B cell (primary cell): ENCODE data around the gene C5. TPM values are rescaled to one million over a fixed set of nuclear protein-coding genes. Genes with fewer than 3 reads are reported as not detected.

Source experiments
- ATAC-seq: fragments of 200-7000 bp; cut with Tn5 transposase; one replicate; pipeline ENCODE4 v1.10.0; 2021; ENCODE audit warnings: low read depth, mild to moderate bottlenecking, moderate number of reproducible peaks, moderate library complexity
- CTCF ChIA-PET: fragments of 350-600 bp; sonication (Branson Sonifier 250); formaldehyde crosslinking; loops from one replicate; lab custom pipeline; 2021; ENCODE audit warnings: antibody characterized with exemption, inconsistent platforms; lab: Charles Lee
- POLR2A ChIA-PET: fragments of 350-600 bp; sonication (Branson Sonifier 250); formaldehyde crosslinking; loops from one replicate; lab custom pipeline; 2021; ENCODE audit warnings: antibody characterized with exemption; lab: Charles Lee
- DNase-seq: peaks from one replicate; pipeline ENCODE4 v3.0.0; 2013
- H2AFZ ChIP-seq: 2 replicates; pipeline ENCODE4 v1.6.1; 2012; ENCODE audit warnings: mild to moderate bottlenecking, low read depth, low read length; ENCODE audit not compliant: insufficient read depth, poor library complexity, severe bottlenecking
- H3K27ac ChIP-seq, 2 donors: 1 replicate in 1 of 2; 2 replicates in 1 of 2; pipeline ENCODE4 v1.5.1; 2012 to 2013; ENCODE audit warnings: low read length in 2 of 2, mild to moderate bottlenecking in 2 of 2, moderate library complexity in 1 of 2
- H3K27me3 ChIP-seq, 4 experiments: fragments of 200-600 bp in 1 of 4; sonication (generic) in 1 of 4; replicated peaks in 1 of 4; 1 replicate in 2 of 4; 2 replicates in 2 of 4; pipeline versions ENCODE4 v1.6.1 to v1.7.0; 2013 to 2016; ENCODE audit warnings: low read length in 3 of 4, mild to moderate bottlenecking in 2 of 4, mixed read lengths in 1 of 4, moderate library complexity in 1 of 4; ENCODE audit not compliant: insufficient read depth in 4 of 4, control insufficient read depth in 3 of 4; ENCODE audit errors: control extremely low read depth in 1 of 4
- H3K36me3 ChIP-seq, 2 experiments: replicated peaks in 1 of 2; 1 replicate in 1 of 2; 2 replicates in 1 of 2; pipeline versions ENCODE4 v1.6.1 to v1.7.1; 2013; ENCODE audit warnings: low read length in 1 of 2; ENCODE audit not compliant: insufficient read depth in 2 of 2, control insufficient read depth in 1 of 2; ENCODE audit errors: control extremely low read depth in 1 of 2, extremely low read depth in 1 of 2
- H3K4me1 ChIP-seq, 2 donors: fragments of 200-600 bp in 1 of 2; sonication (generic) in 1 of 2; 1 replicate in 1 of 2; 2 replicates in 1 of 2; pipeline versions ENCODE4 v1.5.1 to v1.6.1; 2013 to 2017; ENCODE audit warnings: low read length in 2 of 2; ENCODE audit not compliant: control insufficient read depth in 2 of 2, insufficient read depth in 2 of 2
- H3K4me2 ChIP-seq: replicated peaks from 2 replicates; pipeline ENCODE3; 2012; ENCODE audit warnings: mild to moderate bottlenecking, low read depth, low read length; ENCODE audit not compliant: poor library complexity, severe bottlenecking
- H3K4me3 ChIP-seq, 5 experiments: fragments of 200-600 bp in 1 of 5; sonication (generic) in 1 of 5; 1 replicate in 3 of 5; 2 replicates in 2 of 5; pipeline versions ENCODE4 v1.5.1 to v1.7.0; 2011 to 2016; ENCODE audit warnings: low read length in 4 of 5, mild to moderate bottlenecking in 4 of 5, low read depth in 2 of 5, control low read depth in 1 of 5, moderate library complexity in 1 of 5; ENCODE audit not compliant: insufficient read depth in 1 of 5; ENCODE audit errors: control extremely low read depth in 1 of 5, extremely low read depth in 1 of 5
- H3K79me2 ChIP-seq: fragments of 200-600 bp; sonication (generic); one replicate; pipeline ENCODE4 v1.6.0; 2016; ENCODE audit warnings: low read length; ENCODE audit not compliant: control insufficient read depth, insufficient read depth
- H3K9ac ChIP-seq: fragments of 200-600 bp; sonication (generic); 2 replicates; pipeline ENCODE4 v1.6.1; 2017; ENCODE audit warnings: mild to moderate bottlenecking, low read length, moderate library complexity
- H3K9me3 ChIP-seq, 3 donors: one replicate each; pipeline versions ENCODE4 v1.6.1 to v1.7.1; 2013; ENCODE audit warnings: low read length in 2 of 3; ENCODE audit not compliant: control insufficient read depth in 2 of 3, insufficient read depth in 1 of 3; ENCODE audit errors: control extremely low read depth in 1 of 3
- H4K20me1 ChIP-seq: 2 replicates; pipeline ENCODE4 v1.6.0; 2012; ENCODE audit warnings: mild to moderate bottlenecking, low read length; ENCODE audit not compliant: insufficient read depth, control insufficient read depth, poor library complexity, severe bottlenecking
- H3K27ac Mint-ChIP-seq: one replicate; pipeline ENCODE4 v1.8.0; 2021; ENCODE audit warnings: mixed read lengths
- H3K27me3 Mint-ChIP-seq: one replicate; pipeline ENCODE4 v1.8.0; 2021; ENCODE audit warnings: mixed read lengths
- H3K4me1 Mint-ChIP-seq: one replicate; pipeline ENCODE4 v1.8.0; 2021; ENCODE audit warnings: mixed read lengths
- H3K4me3 Mint-ChIP-seq: one replicate; pipeline ENCODE4 v1.8.0; 2021; ENCODE audit warnings: mixed read lengths
- H3K9me3 Mint-ChIP-seq: one replicate; pipeline ENCODE4 v1.8.0; 2022; ENCODE audit warnings: mixed read lengths; ENCODE audit not compliant: insufficient read depth
- CTCF ChIP-seq: fragments of 200-600 bp; IDR thresholded peaks from one replicate; pipeline ENCODE4 v1.8.0; 2022; ENCODE audit warnings: antibody characterized with exemption, mild to moderate bottlenecking
- EZH2 ChIP-seq: IDR thresholded peaks from 2 replicates; pipeline ENCODE4 v1.6.1; 2012; ENCODE audit warnings: borderline replicate concordance, low read depth, mild to moderate bottlenecking, moderate library complexity, low read length; ENCODE audit not compliant: insufficient read depth, poor library complexity, severe bottlenecking
- WGBS: methylation state at CpG from one replicate; pipeline ENCODE4 v1.1.5; 2013; ENCODE audit warnings: missing lambda C conversion rate; ENCODE audit not compliant: insufficient coverage; 5-methylcytosine and 5-hydroxymethylcytosine counted together
- intact Hi-C: fragments of 100-400 bp; cut with micrococcal nuclease; formaldehyde crosslinking; loops from one replicate; pipeline ENCODE4 v1.10.0; 2022
- polyA plus RNA-seq: library from polyadenylated mRNA; depleted of rRNA; stranded (reverse); fragments of >200 nt; gene quantifications from 2 replicates; pipeline ENCODE4 v1.2.3, GENCODE V29; 2012
- total RNA-seq, 2 donors: library from RNA; stranded (reverse); fragments of 120-200 nt in 1 of 2; gene quantifications; 1 replicate in 1 of 2; 2 replicates in 1 of 2; pipeline versions ENCODE4 v1.2.3 to v1.2.4, GENCODE V29; 2013 to 2022

Gene C5
- total and polyA plus RNA-seq, 2 donors (not counting 1 experiment from before 2014, with no cell fraction given) = 2.7 to 10.4 TPM

DNA sequence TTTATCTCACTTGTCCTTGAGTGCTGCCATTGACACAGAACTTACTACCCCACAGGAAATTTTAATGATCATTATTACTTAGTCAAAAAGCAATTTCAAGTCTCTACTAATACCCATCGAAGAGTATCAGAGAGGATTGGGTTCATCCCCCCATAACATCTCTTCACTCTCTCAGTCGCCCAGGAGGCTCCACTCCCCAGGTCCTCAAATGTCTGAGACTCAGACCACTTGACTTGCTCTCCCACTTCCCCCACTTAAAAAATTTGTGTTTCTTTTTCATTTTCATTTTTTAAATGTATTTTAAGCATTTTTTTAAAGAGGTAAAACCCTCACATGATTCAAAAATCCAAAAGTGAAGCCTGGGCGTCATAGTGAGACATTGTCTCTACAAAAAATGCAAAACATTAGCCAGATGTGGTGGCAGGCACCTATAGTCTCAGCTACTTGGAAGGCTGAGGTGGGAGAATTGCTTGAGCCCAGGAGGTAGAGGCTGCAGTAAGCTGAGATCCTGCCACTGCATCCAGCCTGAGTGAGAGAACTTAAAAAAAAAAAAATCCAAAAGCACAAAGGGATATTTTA is 66.7 kb downstream of the C5 start:
- Histone ChIP-seq H2AFZ (no peak overlapping the region), H3K9ac (no peak overlapping the region), H3K36me3 (no peaks in the 10 kb centered on the region), H3K79me2 (no peaks in the 10 kb centered on the region), H3K4me2 (no peak overlapping the region), H3K9me3 (peaks cover 0 to 2% (median 0%) of the 10 kb centered on the region in 3 donors), H4K20me1 (no peaks in the 10 kb centered on the region), H3K27ac (no peak overlapping the region), H3K27me3 (no peaks in the 10 kb centered on the region), H3K4me3 (no peak overlapping the region), H3K4me1 (peaks cover 0 to 3% of the 10 kb centered on the region in 2 donors)
- ChIA-PET POLR2A (no interaction called here), CTCF (interaction anchor here (1.0 to 3.3 kb wide), 4 partner anchors 76 to 336 kb away, joined by 3 to 24 read pairs (median 4); no protein-coding TSS in a partner anchor)
- Mint-ChIP-seq H3K27ac (no peak overlapping the region), H3K4me1 (peaks cover 4% of the 10 kb centered on the region), H3K9me3 (no peaks in the 10 kb centered on the region), H3K4me3 (no peak overlapping the region), H3K27me3 (no peaks in the 10 kb centered on the region)
- intact Hi-C loops = loop anchor here (5.0 kb wide), 1 partner anchor 139 kb away; no protein-coding TSS in a partner anchor
- no peak for ATAC-seq
- no peak for DNase-seq
- TF ChIP-seq EZH2 (no peak), CTCF (no peak)
- WGBS = 86% methylated on average over 2 of the region's 3 CpGs

DNA sequence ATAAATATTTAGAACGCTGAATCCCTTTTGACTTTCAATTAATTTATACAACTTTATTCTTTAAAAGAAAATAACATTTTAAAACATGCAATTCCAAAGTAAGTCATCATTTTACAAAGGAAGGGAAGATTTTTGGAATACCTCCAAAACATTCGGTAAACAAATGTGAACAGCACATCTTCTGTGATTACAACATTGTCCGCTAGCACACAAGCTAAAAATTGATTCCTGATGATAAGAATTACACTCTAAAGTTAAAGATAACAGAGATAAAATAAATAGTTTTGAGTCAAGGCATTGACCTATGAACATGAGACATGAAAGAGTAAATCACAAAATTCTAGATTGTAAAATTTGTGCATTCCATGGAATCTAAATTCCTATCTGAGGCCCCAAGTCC is 67.2 kb downstream of the C5 start:
- Histone ChIP-seq H3K9ac (no peak overlapping the region), H3K27ac (no peak overlapping the region), H2AFZ (no peak overlapping the region), H3K4me3 (no peak overlapping the region), H3K4me2 (no peak overlapping the region), H3K27me3 (no peaks in the 10 kb centered on the region), H3K79me2 (no peaks in the 10 kb centered on the region), H3K36me3 (no peaks in the 10 kb centered on the region), H4K20me1 (no peaks in the 10 kb centered on the region), H3K4me1 (peaks cover 0 to 3% of the 10 kb centered on the region in 2 donors), H3K9me3 (peaks cover 0 to 2% (median 0%) of the 10 kb centered on the region in 3 donors)
- ATAC-seq (no peak), DNase-seq (no peak)
- H3K4me1 Mint-ChIP-seq = peaks cover 4% of the 10 kb centered on the region
- H3K9me3 Mint-ChIP-seq = no peaks in the 10 kb centered on the region
- CTCF ChIA-PET = interaction anchor here (1.0 to 1.4 kb wide), 2 partner anchors 89 to 114 kb away, joined by 3 read pairs; no protein-coding TSS in a partner anchor
- POLR2A ChIA-PET = no interaction called here
- intact Hi-C loops = loop anchor here (5.0 kb wide), 1 partner anchor 139 kb away; no protein-coding TSS in a partner anchor
- H3K27me3 Mint-ChIP-seq = no peaks in the 10 kb centered on the region
- no CpG with 5 or more reads among the region's 3 CpGs for WGBS
- TF ChIP-seq EZH2 (no peak), CTCF (no peak)
- H3K27ac Mint-ChIP-seq = no peak overlapping the region
- no peak overlapping the region for H3K4me3 Mint-ChIP-seq
